GM21360 (cell line): ENCODE measurements around the gene ING2.
"Not testable (repeated sequence)": the region's sequence is repeated elsewhere in the genome, so short reads cannot be mapped to it uniquely, and the experiment has no call there.

Experiments
- ATAC-seq: cut with Tn5 transposase; IDR thresholded peaks from one replicate; pipeline ENCODE4 v1.9.1; 2021; ENCODE audit warnings: mild to moderate bottlenecking, moderate library complexity; ENCODE audit not compliant: unreplicated experiment

Gene ING2

GRCh38 chr4:183546376-183546775 lies 41.5 kb downstream of the ING2 start:
- no peak for ATAC-seq

DNA sequence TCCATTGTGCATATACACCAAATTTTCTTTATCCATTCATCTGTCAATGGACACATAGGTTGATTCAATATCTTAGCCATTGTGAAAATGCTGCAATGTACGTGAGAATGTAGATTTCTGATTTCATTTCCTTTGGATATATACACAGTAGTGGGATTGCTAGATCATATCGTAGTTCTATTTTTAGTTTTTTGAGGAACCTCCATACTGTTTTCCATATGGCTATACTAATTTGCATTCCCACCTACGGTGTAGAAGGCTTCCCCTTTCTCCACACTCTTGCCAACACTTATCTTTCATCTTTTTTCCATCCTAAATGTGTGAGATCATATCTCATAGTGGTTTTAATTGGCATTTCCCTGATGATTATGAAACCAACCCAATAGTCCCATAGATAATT lies 43.4 kb downstream of the ING2 start:
- no peak for ATAC-seq

DNA sequence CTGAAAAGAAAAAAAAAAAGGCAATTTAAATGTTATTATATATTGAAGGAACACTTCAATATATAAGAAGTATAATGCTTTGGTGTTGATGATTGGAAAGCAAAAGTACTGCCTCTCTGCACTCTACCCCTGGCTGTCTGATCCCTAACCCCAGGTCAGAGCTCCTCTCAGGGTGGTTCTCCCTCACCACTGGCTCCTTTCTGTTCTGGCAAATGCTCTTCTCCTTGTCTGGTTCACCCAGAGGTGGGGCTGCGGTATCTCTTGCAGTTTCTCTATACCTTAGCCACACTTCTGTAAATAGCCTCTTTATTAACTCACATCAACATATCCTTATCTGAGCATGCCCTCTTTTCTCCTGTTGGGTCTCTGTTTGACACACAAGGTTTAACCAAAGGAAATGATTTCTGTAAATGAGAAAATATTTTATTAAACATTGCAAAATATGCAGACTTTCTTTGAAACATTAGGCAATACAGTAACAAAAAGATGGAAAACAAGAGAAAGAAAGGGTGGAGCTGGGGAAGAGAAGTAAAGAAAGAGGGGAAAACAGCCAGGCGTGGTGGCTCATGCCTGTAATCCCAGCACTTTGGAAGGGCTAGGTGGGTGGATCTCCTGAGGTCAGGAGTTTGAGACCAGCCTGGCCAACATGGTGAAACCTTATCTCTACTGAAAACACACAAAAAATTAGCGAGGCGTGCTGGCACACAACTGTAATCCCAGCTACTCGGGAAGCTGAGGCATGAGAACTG lies 45.7 kb downstream of the ING2 start:
- ATAC-seq: no peak

- ATAC-seq: no peak
These were observed 47.7 kb downstream of the ING2 start for GRCh38 chr4:183552274-183553146.

GRCh38 chr4:183553147-183553478 lies 48.3 kb downstream of the ING2 start:
- ATAC-seq: not testable (repeated sequence)

GRCh38 chr4:183553601-183554345 lies 48.9 kb downstream of the ING2 start:
- ATAC-seq: no peak

DNA sequence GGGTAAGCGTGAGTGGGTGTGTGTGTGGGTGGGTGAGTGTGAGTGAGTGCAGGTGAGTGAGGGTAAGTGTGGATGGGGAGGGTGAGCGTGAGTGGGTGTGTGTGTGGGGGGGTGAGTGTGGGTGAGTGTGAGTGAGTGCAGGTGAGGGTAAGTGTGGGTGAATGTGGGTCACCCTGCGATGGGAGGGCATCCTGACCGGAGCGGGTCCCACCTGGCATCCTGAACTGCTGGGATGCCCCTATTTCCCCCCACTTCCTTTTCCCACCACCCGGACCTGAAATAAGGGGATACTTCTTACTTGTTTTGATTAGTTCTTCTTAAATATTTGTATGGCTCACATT lies 49.5 kb downstream of the ING2 start:
- ATAC-seq: no peak

DNA sequence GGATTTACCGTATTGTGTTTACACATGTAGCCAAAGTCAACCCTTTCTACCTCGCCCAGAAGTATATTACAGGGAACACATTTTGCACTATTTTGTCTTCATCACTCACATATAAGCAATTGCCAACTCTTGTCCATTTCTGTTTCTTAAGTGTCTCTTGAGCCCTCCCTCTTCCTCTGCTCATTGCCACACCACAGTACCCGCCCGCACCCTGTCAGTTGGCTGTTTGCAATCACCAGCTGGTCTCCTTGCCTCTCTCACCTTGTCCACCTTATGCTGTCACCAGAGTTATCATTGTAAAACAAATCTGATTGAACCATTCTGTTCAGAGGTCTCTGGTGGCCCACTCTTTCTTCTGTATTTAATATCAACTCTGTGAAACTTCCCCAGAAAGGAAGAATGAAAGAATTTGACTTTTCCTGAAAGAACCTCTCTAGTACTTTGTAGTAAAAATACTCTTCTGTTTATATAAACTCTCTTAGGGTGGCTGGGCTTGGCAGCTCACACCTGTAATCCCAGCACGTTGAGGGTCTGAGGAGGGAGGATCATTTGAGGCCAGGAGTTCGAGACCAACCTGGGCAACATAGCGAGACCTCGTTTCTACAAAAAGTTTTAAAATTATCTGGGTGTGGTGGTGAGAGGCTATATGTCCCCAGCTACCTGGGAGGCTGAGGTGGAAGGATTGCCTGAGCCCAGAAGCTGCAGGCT lies 50.2 kb downstream of the ING2 start:
- no peak for ATAC-seq

DNA sequence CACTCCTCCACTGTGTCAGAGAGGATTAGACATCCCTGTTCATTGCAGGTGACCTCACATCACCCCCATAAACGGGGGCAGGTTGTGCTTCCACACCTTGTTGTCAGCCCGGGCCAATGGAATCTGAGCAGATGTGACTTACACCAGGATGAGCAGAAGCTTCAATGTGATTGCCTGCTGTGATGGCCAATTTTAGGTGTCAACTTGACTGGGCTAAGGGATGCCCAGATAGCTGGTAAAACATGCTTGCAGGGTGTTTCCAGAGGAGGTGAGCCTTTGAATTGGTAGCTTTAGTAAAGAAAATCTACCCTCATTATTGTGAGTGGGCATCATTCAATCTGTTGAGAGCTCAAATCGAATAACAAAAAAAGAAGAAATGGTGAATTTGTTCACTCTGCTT lies 52.1 kb downstream of the ING2 start:
- no peak for ATAC-seq

- no peak for ATAC-seq
These were observed 52.8 kb downstream of the ING2 start for GRCh38 chr4:183557611-183558010.

DNA sequence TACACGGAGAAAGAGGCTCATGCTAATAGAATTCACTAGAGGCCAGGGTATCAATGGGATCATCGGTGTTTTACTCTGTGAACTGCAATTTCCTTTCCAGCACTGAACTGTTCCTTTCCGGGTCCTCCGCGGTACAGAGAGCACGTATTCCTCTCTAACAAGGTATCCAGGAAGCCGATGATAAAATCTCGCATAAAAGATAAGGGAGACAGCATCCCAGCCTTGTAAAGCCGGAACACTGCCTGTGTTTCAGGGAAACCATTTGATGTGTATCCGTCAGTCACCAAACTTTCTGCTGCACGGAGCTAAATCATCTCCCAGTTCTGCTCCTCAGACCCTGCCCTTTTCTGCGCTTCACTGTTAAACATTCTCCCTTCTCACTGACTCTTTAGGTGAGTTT lies 54.0 kb downstream of the ING2 start:
- ATAC-seq: no peak

DNA sequence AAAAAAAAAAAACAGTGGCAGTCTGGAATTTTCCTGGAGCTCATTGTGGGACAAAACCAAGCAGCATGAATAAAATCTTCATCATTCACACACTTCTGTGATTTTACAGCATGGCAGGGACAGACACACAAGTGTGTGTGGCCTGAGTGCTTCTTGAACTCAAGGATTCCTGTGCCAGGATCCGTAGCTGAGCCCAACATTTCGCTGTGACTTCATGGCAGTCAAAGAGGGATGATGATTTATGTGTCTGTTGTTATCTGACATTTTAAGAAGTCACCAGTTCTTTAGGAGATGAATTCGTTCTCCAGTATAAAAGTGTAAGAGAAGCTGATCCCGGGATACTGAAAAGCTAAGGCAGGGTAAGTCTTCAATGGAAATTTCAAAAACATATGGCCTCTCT lies 57.0 kb downstream of the ING2 start:
- ATAC-seq: no peak
